Mesenchymal stem cell (in vitro differentiated cells and primary cell): ENCODE measurements around the gene TNFRSF11A.

Experiments used
- DNase-seq: peaks from one replicate; pipeline ENCODE4 v3.0.0-alpha.2; 2013
- H2AFZ ChIP-seq: one replicate; pipeline ENCODE4 v1.6.1; 2013; ENCODE audit warnings: low read depth, mild to moderate bottlenecking, control low read depth, inconsistent platforms, low read length, moderate library complexity
- H2AK5ac ChIP-seq: 2 replicates; pipeline ENCODE4 v1.6.1; 2013; ENCODE audit warnings: low read length, moderate library complexity, mild to moderate bottlenecking, inconsistent platforms; ENCODE audit not compliant: severe bottlenecking
- H2BK120ac ChIP-seq: one replicate; pipeline ENCODE4 v1.6.1; 2013; ENCODE audit warnings: low read depth, mild to moderate bottlenecking, inconsistent platforms, low read length, moderate library complexity
- H2BK12ac ChIP-seq, 2 experiments: one replicate each; pipeline ENCODE4 v1.6.1; 2013; ENCODE audit warnings: inconsistent platforms in 2 of 2, low read length in 2 of 2, mild to moderate bottlenecking in 2 of 2, moderate library complexity in 2 of 2, control low read depth in 1 of 2
- H2BK15ac ChIP-seq: one replicate; pipeline ENCODE4 v1.6.1; 2013; ENCODE audit warnings: mild to moderate bottlenecking, low read depth, inconsistent platforms; ENCODE audit not compliant: poor library complexity, severe bottlenecking
- H2BK5ac ChIP-seq: 2 replicates; pipeline ENCODE4 v1.6.1; 2013; ENCODE audit warnings: low read depth, mild to moderate bottlenecking, low read length, control low read depth, inconsistent platforms; ENCODE audit not compliant: poor library complexity, severe bottlenecking
- H3K14ac ChIP-seq, 2 experiments: one replicate each; pipeline ENCODE4 v1.6.1; 2013; ENCODE audit warnings: inconsistent platforms in 2 of 2, low read length in 2 of 2, control low read depth in 1 of 2, mild to moderate bottlenecking in 1 of 2, moderate library complexity in 1 of 2
- H3K18ac ChIP-seq, 2 experiments: one replicate each; pipeline ENCODE4 v1.6.1; 2013; ENCODE audit warnings: inconsistent platforms in 2 of 2, low read length in 2 of 2, control low read depth in 1 of 2, low read depth in 1 of 2, mild to moderate bottlenecking in 1 of 2
- H3K23ac ChIP-seq, 2 experiments: one replicate each; pipeline ENCODE4 v1.6.1; 2013; ENCODE audit warnings: inconsistent platforms in 2 of 2, low read length in 2 of 2, mild to moderate bottlenecking in 2 of 2, moderate library complexity in 2 of 2, control low read depth in 1 of 2
- H3K27ac ChIP-seq: 2 replicates; pipeline ENCODE4 v1.5.1; 2013; ENCODE audit warnings: mild to moderate bottlenecking, moderate library complexity, low read length, control low read depth, inconsistent platforms; ENCODE audit not compliant: poor library complexity, severe bottlenecking
- H3K27me3 ChIP-seq, 2 experiments: 2 replicates each; pipeline versions ENCODE4 v1.6.1 to v1.7.0; 2013; ENCODE audit warnings: low read length in 2 of 2, mild to moderate bottlenecking in 2 of 2, moderate library complexity in 2 of 2, control low read depth in 1 of 2, inconsistent platforms in 1 of 2; ENCODE audit not compliant: control insufficient read depth in 1 of 2, insufficient read depth in 1 of 2
- H3K36me3 ChIP-seq, 2 experiments: 2 replicates each; pipeline versions ENCODE4 v1.6.1 to v1.7.0; 2013; ENCODE audit warnings: low read length in 2 of 2, control low read depth in 1 of 2, inconsistent platforms in 1 of 2, low read depth in 1 of 2, mild to moderate bottlenecking in 1 of 2; ENCODE audit not compliant: insufficient read depth in 2 of 2, control insufficient read depth in 1 of 2
- H3K4ac ChIP-seq, 2 experiments: one replicate each; pipeline ENCODE4 v1.6.1; 2013; ENCODE audit warnings: inconsistent platforms in 2 of 2, low read length in 2 of 2, mild to moderate bottlenecking in 2 of 2, moderate library complexity in 2 of 2, control low read depth in 1 of 2, low read depth in 1 of 2
- H3K4me1 ChIP-seq: 2 replicates; pipeline ENCODE4 v1.6.1; 2013; ENCODE audit warnings: low read depth, low read length, control low read depth; ENCODE audit not compliant: control insufficient read depth, insufficient read depth
- H3K4me2 ChIP-seq: 2 replicates; pipeline ENCODE4 v1.6.1; 2013; ENCODE audit warnings: low read length, mild to moderate bottlenecking, inconsistent platforms; ENCODE audit not compliant: poor library complexity, severe bottlenecking
- H3K4me3 ChIP-seq, 2 experiments: 2 replicates each; pipeline versions ENCODE4 v1.5.1 to v1.7.0; 2013; ENCODE audit warnings: low read length in 2 of 2, mild to moderate bottlenecking in 2 of 2, control low read depth in 1 of 2, low read depth in 1 of 2; ENCODE audit not compliant: insufficient read depth in 1 of 2
- H3K79me1 ChIP-seq: replicated peaks from 2 replicates; pipeline ENCODE4 v1.6.1; 2013; ENCODE audit warnings: mild to moderate bottlenecking, control low read depth, low read length, inconsistent platforms; ENCODE audit not compliant: poor library complexity, severe bottlenecking
- H3K9ac ChIP-seq: 2 replicates; pipeline ENCODE4 v1.7.0; 2013; ENCODE audit warnings: mild to moderate bottlenecking, low read length, moderate library complexity
- H3K9me3 ChIP-seq: 2 replicates; pipeline ENCODE4 v1.7.0; 2013; ENCODE audit warnings: mild to moderate bottlenecking, low read length; ENCODE audit not compliant: control insufficient read depth
- H4K8ac ChIP-seq: one replicate; pipeline ENCODE4 v1.6.1; 2013; ENCODE audit warnings: inconsistent platforms, mild to moderate bottlenecking, low read length, moderate library complexity
- H4K91ac ChIP-seq: one replicate; pipeline ENCODE4 v1.6.1; 2013; ENCODE audit warnings: mild to moderate bottlenecking, low read length, inconsistent platforms
- WGBS: methylation state at CpG from one replicate; pipeline ENCODE4 v1.1.7; 2013; ENCODE audit warnings: mixed read lengths; 5-methylcytosine and 5-hydroxymethylcytosine counted together

Gene TNFRSF11A

GRCh38 chr18:62343316-62343715 is 18.2 kb downstream of the TNFRSF11A start:
- no peak for DNase-seq
- Histone ChIP-seq H2BK12ac (no peak overlapping the region), H2AK5ac (no peak overlapping the region), H2BK15ac (no peak overlapping the region), H4K91ac (no peak overlapping the region), H4K8ac (no peak overlapping the region), H3K4ac (no peak overlapping the region), H2BK120ac (no peak overlapping the region), H3K4me1 (peaks cover 5% of the 10 kb centered on the region), H3K27ac (no peak overlapping the region), H3K27me3 (peaks cover 18 to 24% of the 10 kb centered on the region in 2 experiments), H3K14ac (no peak overlapping the region), H3K18ac (no peak overlapping the region), H3K23ac (no peak overlapping the region), H3K9me3 (no peaks in the 10 kb centered on the region), H3K4me2 (no peak overlapping the region), H2BK5ac (no peak overlapping the region), H3K9ac (no peak overlapping the region), H2AFZ (no peak overlapping the region), H3K36me3 (no peaks in the 10 kb centered on the region), H3K4me3 (no peak overlapping the region), H3K79me1 (no peaks in the 10 kb centered on the region)
- WGBS = 94% methylated on average over 7 of the region's 8 CpGs

GRCh38 chr18:62345909-62346308 is 20.8 kb downstream of the TNFRSF11A start:
- Histone ChIP-seq H3K18ac (no peak overlapping the region), H3K4ac (no peak overlapping the region), H3K27ac (no peak overlapping the region), H3K27me3 (peaks cover 15 to 24% of the 10 kb centered on the region in 2 experiments), H3K4me2 (no peak overlapping the region), H3K79me1 (no peaks in the 10 kb centered on the region), H4K91ac (no peak overlapping the region), H2AFZ (no peak overlapping the region), H3K23ac (no peak overlapping the region), H3K4me3 (no peak overlapping the region), H2BK120ac (no peak overlapping the region), H3K36me3 (no peaks in the 10 kb centered on the region), H2BK15ac (no peak overlapping the region), H3K4me1 (no peaks in the 10 kb centered on the region), H3K14ac (no peak overlapping the region), H2BK5ac (no peak overlapping the region), H2BK12ac (no peak overlapping the region), H3K9ac (no peak overlapping the region), H3K9me3 (no peaks in the 10 kb centered on the region), H2AK5ac (no peak overlapping the region), H4K8ac (no peak overlapping the region)
- 92% methylated on average over 2 of the region's 2 CpGs for WGBS
- DNase-seq = no peak

- Histone ChIP-seq H4K8ac (no peak overlapping the region), H2BK12ac (no peak overlapping the region), H2BK120ac (no peak overlapping the region), H3K4ac (no peak overlapping the region), H2AFZ (no peak overlapping the region), H3K4me3 (no peak overlapping the region), H3K4me1 (no peaks in the 10 kb centered on the region), H2BK15ac (no peak overlapping the region), H2BK5ac (no peak overlapping the region), H3K27ac (no peak overlapping the region), H2AK5ac (no peak overlapping the region), H3K18ac (no peak overlapping the region), H3K4me2 (no peak overlapping the region), H3K9ac (no peak overlapping the region), H3K23ac (no peak overlapping the region), H4K91ac (no peak overlapping the region), H3K9me3 (no peaks in the 10 kb centered on the region), H3K36me3 (no peaks in the 10 kb centered on the region), H3K14ac (no peak overlapping the region), H3K27me3 (peaks cover 15 to 24% of the 10 kb centered on the region in 2 experiments), H3K79me1 (no peaks in the 10 kb centered on the region)
- WGBS = 63% methylated on average over 7 of the region's 7 CpGs
- DNase-seq = no peak
Observed at GRCh38 chr18:62346333-62347088, 21.4 kb downstream of the TNFRSF11A start.

GRCh38 chr18:62347089-62347506 is 22.0 kb downstream of the TNFRSF11A start:
- no peak overlapping the region for H2BK12ac ChIP-seq
- no peak overlapping the region for H3K14ac ChIP-seq
- no peak for DNase-seq
- H3K79me1 ChIP-seq = no peaks in the 10 kb centered on the region
- no peak overlapping the region for H3K27ac ChIP-seq
- no peak overlapping the region for H3K9ac ChIP-seq
- no peaks in the 10 kb centered on the region for H3K9me3 ChIP-seq
- H2AK5ac ChIP-seq = no peak overlapping the region
- no peak overlapping the region for H3K18ac ChIP-seq
- H3K36me3 ChIP-seq = no peaks in the 10 kb centered on the region
- H3K4me2 ChIP-seq = no peak overlapping the region
- H3K23ac ChIP-seq = no peak overlapping the region
- H3K4ac ChIP-seq = no peak overlapping the region
- no peak overlapping the region for H2BK5ac ChIP-seq
- H3K27me3 ChIP-seq = peaks cover 15 to 24% of the 10 kb centered on the region in 2 experiments
- no peaks in the 10 kb centered on the region for H3K4me1 ChIP-seq
- 69% methylated on average over 6 of the region's 6 CpGs for WGBS
- H4K8ac ChIP-seq = no peak overlapping the region
- H2BK15ac ChIP-seq = no peak overlapping the region
- peak overlapping the region; percentile 21 for H4K91ac ChIP-seq
- H2AFZ ChIP-seq = no peak overlapping the region
- H3K4me3 ChIP-seq = no peak overlapping the region
- H2BK120ac ChIP-seq = no peak overlapping the region
